GM04504 (cell line): ENCODE results near the gene RUNX1.

Experiments used
- DNase-seq: peaks from one replicate; pipeline ENCODE4 v3.0.0-alpha.2; 2012; ENCODE audit warnings: low read depth

RUNX1 gene

GRCh38 chr21:34825101-34825500 is 224.0 kb downstream of the RUNX1 start:
- no peak for DNase-seq

GRCh38 chr21:34824314-34824713 is 224.8 kb downstream of the RUNX1 start:
- DNase-seq: no peak

- DNase-seq: peak; percentile 32
These were observed 226.2 kb downstream of the RUNX1 start for GRCh38 chr21:34822942-34823341.

- DNase-seq: no peak
These were observed 226.9 kb downstream of the RUNX1 start for GRCh38 chr21:34822168-34822567.

GRCh38 chr21:34821717-34822116 is 227.4 kb downstream of the RUNX1 start:
- no peak for DNase-seq

- no peak for DNase-seq
These were observed 229.1 kb downstream of the RUNX1 start for GRCh38 chr21:34820051-34820450.

- DNase-seq: no peak
These were observed 229.6 kb downstream of the RUNX1 start for GRCh38 chr21:34819357-34819999.

- DNase-seq: no peak
These were observed 230.4 kb downstream of the RUNX1 start for GRCh38 chr21:34818662-34819158.

GRCh38 chr21:34817821-34818661 is 231.1 kb downstream of the RUNX1 start:
- DNase-seq: no peak

- no peak for DNase-seq
These were observed 233.0 kb downstream of the RUNX1 start for GRCh38 chr21:34815831-34816705.

GRCh38 chr21:34814529-34814951 is 234.6 kb downstream of the RUNX1 start:
- no peak for DNase-seq

- DNase-seq: no peak
These were observed 235.7 kb downstream of the RUNX1 start for GRCh38 chr21:34813266-34813894.

GRCh38 chr21:34812504-34813265 is 236.4 kb downstream of the RUNX1 start:
- DNase-seq: peak; percentile 79

- no peak for DNase-seq
These were observed 237.7 kb downstream of the RUNX1 start for GRCh38 chr21:34811368-34811767.

- DNase-seq: no peak
These were observed 238.3 kb downstream of the RUNX1 start for GRCh38 chr21:34810786-34811185.

GRCh38 chr21:34809822-34810221 is 239.3 kb downstream of the RUNX1 start:
- DNase-seq: no peak

GRCh38 chr21:34808569-34809204 is 240.4 kb downstream of the RUNX1 start:
- peak; percentile 54 for DNase-seq

GRCh38 chr21:34807881-34808568 is 241.1 kb downstream of the RUNX1 start:
- peak; percentile 93 for DNase-seq

GRCh38 chr21:34807146-34807880 is 241.8 kb downstream of the RUNX1 start:
- DNase-seq: peak; percentile 90
